Erythroblast (primary cell): ENCODE results near the gene ZFYVE1.
A peak's percentile ranks its signal among the peaks of the same experiment; 100 is the strongest.

Source experiments
- GATA1 ChIP-seq: IDR thresholded peaks from 2 replicates; pipeline ENCODE4 v1.6.1; 2011; ENCODE audit warnings: low read depth, mild to moderate bottlenecking, control low read depth, low read length, moderate library complexity
- POLR2A ChIP-seq: IDR thresholded peaks from 2 replicates; pipeline ENCODE4 v1.6.1; 2011; ENCODE audit warnings: mild to moderate bottlenecking, low read length

GRCh38 chr14:73026845-73027542 lies at the start of gene ZFYVE1:
- TF ChIP-seq POLR2A (peak; percentile 88), GATA1 (no peak)
